HEK293T (cell line): ENCODE data around the gene ARHGAP30.

Experiments
- BHLHE40 ChIP-seq: fragments of 450-650 bp; IDR thresholded peaks from 2 replicates; pipeline ENCODE4 v1.6.1; 2016; ENCODE audit warnings: mild to moderate bottlenecking, moderate library complexity, borderline replicate concordance
- CTBP1 ChIP-seq: fragments of 450-650 bp; IDR thresholded peaks from 2 replicates; pipeline ENCODE4 v1.6.1; 2016; ENCODE audit warnings: borderline replicate concordance
- FOXA1 ChIP-seq: fragments of 450-650 bp; IDR thresholded peaks from 2 replicates; pipeline ENCODE4 v1.6.1; 2016; ENCODE audit warnings: mild to moderate bottlenecking
- FOXM1 ChIP-seq: fragments of 450-650 bp; IDR thresholded peaks from 2 replicates; pipeline ENCODE4 v1.6.1; 2017; ENCODE audit warnings: mild to moderate bottlenecking, borderline replicate concordance
- L3MBTL2 ChIP-seq: fragments of 450-650 bp; conservative IDR thresholded peaks from 2 replicates; pipeline ENCODE4 v1.6.1; 2016; ENCODE audit warnings: mild to moderate bottlenecking
- LEF1 ChIP-seq: fragments of 450-650 bp; IDR thresholded peaks from 2 replicates; pipeline ENCODE4 v1.6.1; 2017; ENCODE audit warnings: mild to moderate bottlenecking, borderline replicate concordance
- NFRKB ChIP-seq: fragments of 450-650 bp; IDR thresholded peaks from 2 replicates; pipeline ENCODE4 v1.6.1; 2016; ENCODE audit warnings: mild to moderate bottlenecking, moderate library complexity
- SP1 ChIP-seq: fragments of 450-650 bp; IDR thresholded peaks from 2 replicates; pipeline ENCODE4 v1.6.1; 2017
- TARDBP ChIP-seq: fragments of 450-650 bp; IDR thresholded peaks from 2 replicates; pipeline ENCODE4 v1.6.1; 2016
- ZNF384 ChIP-seq: fragments of 450-650 bp; IDR thresholded peaks from 2 replicates; pipeline ENCODE4 v1.6.1; 2016

DNA sequence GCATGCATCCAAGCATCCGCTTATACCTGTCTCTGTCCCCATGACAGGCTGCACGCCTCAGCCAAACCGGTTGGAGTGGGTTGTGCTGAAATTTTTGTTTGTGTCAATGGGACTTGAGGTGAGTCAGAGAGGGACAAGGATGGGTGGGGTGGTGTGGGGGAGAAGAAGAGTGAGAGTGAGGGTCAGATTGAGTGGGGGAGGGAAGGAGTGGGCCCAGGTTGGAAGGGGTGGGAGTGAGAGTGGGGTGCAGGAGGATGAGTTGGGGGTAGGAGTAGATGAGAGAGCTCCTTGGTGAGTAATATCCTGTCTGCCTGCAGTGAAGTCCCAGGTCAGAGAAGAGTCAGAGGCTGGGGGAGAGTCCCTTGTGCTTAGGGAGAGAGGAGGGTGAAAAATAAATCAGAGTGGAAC lies 22.9 kb upstream of the ARHGAP30 start:
- TF ChIP-seq TARDBP, result no peak
- no peak for TF ChIP-seq NFRKB
- no peak for TF ChIP-seq L3MBTL2
- no peak for TF ChIP-seq FOXM1
- no peak for TF ChIP-seq LEF1
- no peak for TF ChIP-seq ZNF384
- TF ChIP-seq BHLHE40, result no peak
- no peak for TF ChIP-seq SP1
- TF ChIP-seq FOXA1, result no peak
- TF ChIP-seq CTBP1, result no peak
